Tongue (tissue), 2 donors: ENCODE results near the gene ACO1. TPM values are rescaled to one million over a fixed set of nuclear protein-coding genes. Genes with fewer than 3 reads are reported as not detected.

Experiments
- DNase-seq: peaks from one replicate; pipeline ENCODE4 v3.0.0-alpha.2; 2015
- total RNA-seq: library from RNA; depleted of rRNA; stranded (reverse); fragments of >200 nt; gene quantifications from one replicate; pipeline ENCODE4 v1.2.3, GENCODE V29; 2014

The ACO1 gene
- total RNA-seq, 1 donor from 2014 or later = 35.2 TPM

GRCh38 chr9:32382565-32383320 is 1.7 kb upstream of the ACO1 start:
- DNase-seq = no peak

GRCh38 chr9:32384002-32384363 is 460 bp upstream of the ACO1 start:
- no peak for DNase-seq

- DNase-seq = no peak
These were observed 875 bp downstream of the ACO1 start for GRCh38 chr9:32385152-32385884.

DNA sequence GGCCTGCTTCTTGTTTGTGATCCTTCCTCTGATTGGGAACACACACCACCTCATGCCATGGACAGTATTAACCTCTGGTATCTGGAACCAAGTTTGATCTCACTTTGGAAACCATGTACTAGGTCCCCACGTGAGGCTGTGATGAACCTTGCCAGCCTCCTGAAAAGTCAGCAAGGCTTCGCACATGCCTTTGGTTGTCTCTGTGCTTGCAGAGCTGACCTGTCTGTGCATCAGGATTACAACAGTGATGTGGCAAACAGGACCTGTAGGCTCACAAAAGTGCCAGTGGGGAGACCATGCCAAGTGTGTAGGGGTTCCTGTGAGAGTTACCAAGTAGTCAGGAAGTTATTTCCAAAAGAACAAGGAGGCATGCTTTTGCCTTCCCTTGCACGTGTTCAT is 1.4 kb downstream of the ACO1 start:
- no peak for DNase-seq

- no peak for DNase-seq
These were observed 2.8 kb downstream of the ACO1 start for GRCh38 chr9:32387256-32387655.

DNA sequence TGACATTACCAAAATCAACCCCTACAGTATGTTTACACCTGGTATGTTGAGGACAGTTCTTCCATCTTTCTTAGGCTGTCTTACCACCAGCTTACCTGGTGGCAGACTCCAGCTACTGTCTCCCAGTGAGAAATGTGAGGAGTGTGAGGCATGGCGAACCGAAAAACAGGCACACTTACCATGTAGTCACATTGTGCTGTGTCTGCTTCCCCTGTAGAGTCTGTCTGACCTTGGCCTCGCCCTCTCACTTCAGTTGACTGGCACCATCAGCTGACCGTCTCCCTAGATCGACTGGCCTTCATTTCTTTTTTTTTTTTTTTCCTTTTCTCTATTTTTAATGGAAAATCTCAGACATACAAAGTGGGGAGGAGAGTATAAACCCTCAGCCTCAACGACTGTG is 4.9 kb downstream of the ACO1 start:
- DNase-seq = no peak

GRCh38 chr9:32393911-32394310 is 9.5 kb downstream of the ACO1 start:
- no peak for DNase-seq

DNA sequence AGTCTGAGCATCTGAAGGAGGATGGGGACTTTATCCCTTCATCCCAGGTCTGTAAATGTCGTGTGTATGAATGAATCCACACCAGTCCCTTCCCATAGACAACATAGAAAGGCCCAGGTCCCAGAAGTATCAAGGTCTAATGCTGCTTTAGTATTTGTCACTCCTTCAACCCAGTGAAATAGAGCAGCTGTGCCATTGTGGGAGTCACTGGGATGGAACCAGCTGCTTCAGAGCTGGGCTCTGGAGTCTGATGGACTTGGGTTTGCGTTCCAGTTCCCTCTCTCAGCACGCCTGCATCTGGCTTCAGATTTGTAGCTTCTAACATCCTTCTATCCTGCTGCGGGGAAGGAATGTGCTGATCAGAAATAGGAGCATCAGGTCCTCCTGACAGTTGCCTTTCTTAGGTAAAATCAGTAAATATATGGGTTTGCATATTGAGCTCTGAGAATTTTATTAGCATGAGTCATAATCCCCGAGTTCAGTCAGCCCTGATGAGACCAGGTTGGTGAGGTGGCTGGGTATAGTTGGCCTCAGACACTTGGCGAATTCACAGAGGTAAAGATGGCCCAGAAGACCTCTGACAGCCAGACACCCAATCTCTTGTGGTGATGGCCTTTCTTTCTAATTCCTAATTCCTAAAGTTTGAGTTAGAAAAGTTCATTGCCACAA is 10.1 kb downstream of the ACO1 start:
- no peak for DNase-seq

DNA sequence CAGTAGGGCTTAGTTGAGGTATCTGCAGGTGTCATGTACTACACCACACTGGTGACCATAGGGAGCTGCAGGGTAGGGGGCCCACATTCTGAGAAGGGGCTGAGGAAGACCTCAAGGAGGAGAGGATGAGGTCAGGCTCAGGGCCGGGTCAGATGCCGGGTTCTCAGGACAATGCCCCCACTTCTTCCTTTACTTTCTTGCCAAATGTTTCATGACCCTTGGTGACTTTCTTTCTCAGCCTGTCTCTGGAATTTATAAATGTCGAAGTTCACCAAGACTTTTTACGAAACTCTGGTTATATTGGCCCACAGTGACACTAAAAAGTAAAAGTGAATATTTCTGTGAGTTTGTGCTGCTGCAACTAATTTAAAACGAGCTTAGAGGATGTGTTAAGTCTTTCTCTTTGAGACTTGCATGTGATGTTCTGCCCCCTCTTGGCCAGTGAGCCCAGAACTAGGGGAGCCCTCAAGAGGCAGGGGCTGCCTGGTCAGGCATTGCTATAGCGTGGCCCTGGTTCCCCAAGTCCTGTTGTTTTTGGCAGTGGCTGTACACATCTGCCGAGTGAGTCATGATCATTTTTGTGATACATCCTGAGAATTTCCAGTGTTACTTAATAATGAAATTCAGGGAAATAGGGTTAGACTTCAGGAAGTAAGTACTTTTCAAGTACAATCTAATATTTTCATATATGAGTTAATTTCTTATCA is 11.2 kb downstream of the ACO1 start:
- peak; percentile 19 for DNase-seq

- DNase-seq = no peak
These were observed 13.8 kb downstream of the ACO1 start for GRCh38 chr9:32398207-32398606.

DNA sequence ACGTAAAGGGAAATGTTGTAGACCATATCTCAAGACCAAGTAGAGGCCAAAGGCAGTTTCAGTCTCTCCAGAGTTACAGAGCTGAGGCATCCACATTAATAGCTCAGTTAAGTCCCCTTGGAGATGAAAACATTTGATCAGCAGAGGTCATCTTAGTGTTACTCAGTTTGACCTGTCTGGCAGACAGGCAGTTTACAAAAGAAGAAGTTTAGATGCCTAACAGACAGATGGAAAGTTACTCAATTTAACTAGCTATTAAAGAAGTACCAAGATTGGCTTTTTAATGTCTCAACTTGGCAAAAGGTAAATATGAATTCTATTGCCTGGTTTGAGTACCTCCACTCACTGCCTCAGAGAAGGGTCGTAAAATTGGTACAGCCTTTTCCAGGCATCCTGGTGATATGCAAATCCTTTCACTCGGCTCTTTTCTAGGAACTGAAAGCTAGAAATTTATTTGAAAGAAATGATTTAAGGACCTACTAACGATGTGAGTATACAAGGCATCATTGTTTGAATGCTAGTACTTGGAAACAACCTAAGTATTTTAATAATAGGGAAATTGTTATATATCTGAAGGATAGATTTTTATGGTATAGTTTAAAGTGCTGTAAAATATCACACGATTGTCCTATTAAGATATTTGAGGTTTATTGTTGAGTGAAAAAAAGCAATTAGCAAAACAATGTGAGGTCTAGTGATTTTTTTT is 14.8 kb downstream of the ACO1 start:
- DNase-seq = no peak

DNA sequence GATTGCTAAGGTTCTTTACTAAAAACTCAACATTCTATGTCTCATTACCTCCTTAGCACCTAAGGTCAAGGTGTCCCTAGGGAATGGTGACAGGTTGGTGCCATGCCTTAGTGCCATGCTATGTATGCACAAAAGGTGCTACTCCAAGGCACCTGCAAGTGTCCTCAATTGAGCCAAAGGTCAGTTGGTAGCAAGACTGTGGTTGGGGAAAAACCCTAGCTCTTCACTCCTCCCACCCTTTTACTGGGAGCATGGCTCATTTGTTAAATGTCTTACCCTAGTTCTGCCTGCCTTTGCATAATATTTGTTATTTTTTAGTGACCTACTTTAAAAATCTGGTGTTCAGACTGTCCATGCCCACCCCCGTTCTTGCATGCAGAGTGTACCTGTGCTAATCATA is 17.0 kb downstream of the ACO1 start:
- no peak for DNase-seq

GRCh38 chr9:32403567-32404260 is 19.3 kb downstream of the ACO1 start:
- no peak for DNase-seq

GRCh38 chr9:32404402-32404801 is 20.0 kb downstream of the ACO1 start:
- no peak for DNase-seq

DNA sequence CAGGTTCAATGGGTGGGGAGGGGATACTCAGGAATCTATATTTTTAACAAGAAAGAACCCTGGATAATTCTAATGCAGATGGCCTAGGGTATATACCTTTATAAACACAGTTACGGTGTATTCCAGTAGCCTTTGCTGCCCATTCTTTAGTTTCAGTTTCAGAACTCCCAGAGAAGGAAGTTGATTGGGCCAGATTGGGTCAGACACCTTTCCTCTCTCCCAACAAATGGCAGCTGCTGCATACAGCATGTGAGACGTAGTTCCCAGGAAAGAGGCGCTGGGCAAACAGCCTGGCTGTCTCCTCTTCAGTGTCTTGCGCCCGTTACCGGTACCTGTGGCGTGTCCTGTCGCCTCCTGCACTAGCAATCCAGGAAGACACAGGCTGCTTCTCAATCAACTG is 20.4 kb downstream of the ACO1 start:
- DNase-seq = no peak

DNA sequence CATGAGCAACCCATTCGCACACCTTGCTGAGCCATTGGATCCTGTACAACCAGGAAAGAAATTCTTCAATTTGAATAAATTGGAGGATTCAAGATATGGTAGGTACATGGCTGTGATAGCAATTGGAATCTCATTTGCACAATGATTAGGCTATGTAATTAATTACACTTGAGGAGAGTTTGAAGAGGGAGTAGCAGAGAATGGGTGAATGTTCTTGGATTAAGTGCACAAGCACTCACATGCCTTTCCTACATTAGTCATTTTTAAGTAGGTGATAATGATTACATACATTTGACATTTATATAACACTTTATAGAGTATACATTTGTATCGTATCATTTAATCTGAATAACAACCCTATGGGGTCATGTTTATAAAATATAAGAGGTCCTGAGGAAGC is 21.1 kb downstream of the ACO1 start:
- no peak for DNase-seq

- DNase-seq = no peak
These were observed 21.6 kb downstream of the ACO1 start for GRCh38 chr9:32406046-32406445.

- no peak for DNase-seq
These were observed 27.3 kb downstream of the ACO1 start for GRCh38 chr9:32411753-32412152.

DNA sequence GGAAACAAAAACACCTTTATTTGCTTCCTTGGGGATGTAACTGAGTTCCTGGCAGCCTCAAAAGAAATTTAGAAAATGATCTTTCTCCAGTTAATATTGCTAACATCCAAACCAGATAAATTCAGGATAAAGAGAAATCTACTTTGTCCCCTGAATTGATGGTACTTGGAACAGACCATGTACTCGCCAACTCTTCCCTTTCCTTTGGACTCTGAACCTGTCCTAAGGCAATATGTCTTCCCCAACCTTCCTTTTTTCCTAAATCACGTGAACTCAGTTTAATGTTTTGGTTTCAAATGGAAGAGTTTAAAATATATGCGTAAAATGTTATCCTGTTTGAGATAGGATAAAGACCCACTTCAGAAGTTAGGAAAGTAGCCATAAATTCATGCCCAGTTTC is 28.0 kb downstream of the ACO1 start:
- DNase-seq = no peak

GRCh38 chr9:32413424-32413823 is 29.0 kb downstream of the ACO1 start:
- DNase-seq = no peak

- DNase-seq = no peak
These were observed 30.4 kb downstream of the ACO1 start for GRCh38 chr9:32414856-32415255.

DNA sequence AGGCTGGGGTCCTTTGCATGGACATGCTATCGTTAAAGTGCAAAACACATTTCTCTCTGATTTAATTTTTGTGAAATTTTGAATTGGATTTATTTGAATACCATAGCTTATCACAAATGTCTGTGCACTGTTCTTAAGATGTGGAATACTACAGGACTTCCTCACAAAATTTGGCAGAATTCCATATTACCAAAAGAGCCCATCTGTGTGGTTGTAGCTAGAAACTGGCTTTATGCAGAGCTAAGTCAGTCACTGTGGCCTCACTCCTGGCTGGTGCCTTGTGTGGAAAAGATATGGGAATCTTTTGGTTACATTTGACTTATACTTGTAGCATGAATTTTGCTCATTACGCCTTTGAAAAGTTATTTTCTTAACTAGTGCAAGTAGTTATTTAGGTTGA is 35.5 kb downstream of the ACO1 start:
- DNase-seq = no peak
